ENCODE results near the gene IQCB1.
"Not testable (repeated sequence)": the region's sequence is repeated elsewhere in the genome, so short reads cannot be mapped to it uniquely, and the experiment has no call there.

IQCB1 gene

GRCh38 chr3:121803771-121804320, 31.0 kb downstream of the IQCB1 start:
- no peak for DNase-seq (ENCODE audit: low read depth in 2 of 2)

GRCh38 chr3:121800906-121801305, 34.0 kb downstream of the IQCB1 start:
- no peak for DNase-seq (ENCODE audit: low read depth in 2 of 2)

- DNase-seq (ENCODE audit: low read depth in 2 of 2): no peak
Measured at GRCh38 chr3:121796970-121797369, 37.9 kb downstream of the IQCB1 start.

GRCh38 chr3:121794264-121794983, 40.4 kb downstream of the IQCB1 start:
- DNase-seq (ENCODE audit: low read depth in 2 of 2): no peak

GRCh38 chr3:121793078-121793477, 41.8 kb downstream of the IQCB1 start:
- no peak for DNase-seq (ENCODE audit: low read depth in 2 of 2)

- no peak for DNase-seq (ENCODE audit: low read depth in 2 of 2)
Measured at GRCh38 chr3:121786485-121786884, 48.4 kb downstream of the IQCB1 start.

- not testable (repeated sequence) for DNase-seq (ENCODE audit: low read depth in 2 of 2)
Measured at GRCh38 chr3:121782784-121783183, 52.1 kb downstream of the IQCB1 start.

GRCh38 chr3:121781611-121782010, 53.2 kb downstream of the IQCB1 start:
- no peak for DNase-seq (ENCODE audit: low read depth in 2 of 2)

- not testable (repeated sequence) for DNase-seq (ENCODE audit: low read depth in 2 of 2)
Measured at GRCh38 chr3:121775095-121775494, 59.8 kb downstream of the IQCB1 start.

- no peak for DNase-seq (ENCODE audit: low read depth in 2 of 2)
Measured at GRCh38 chr3:121769246-121769645, 65.6 kb downstream of the IQCB1 start.

- no peak for DNase-seq (ENCODE audit: low read depth in 2 of 2)
Measured at GRCh38 chr3:121768452-121768851, 66.4 kb downstream of the IQCB1 start.

- no peak for DNase-seq (ENCODE audit: low read depth in 2 of 2)
Measured at GRCh38 chr3:121759541-121760202, 75.2 kb downstream of the IQCB1 start.

- DNase-seq (ENCODE audit: low read depth in 2 of 2): no peak
Measured at GRCh38 chr3:121758727-121759450, 76.0 kb downstream of the IQCB1 start.

- no peak for DNase-seq (ENCODE audit: low read depth in 2 of 2)
Measured at GRCh38 chr3:121757812-121758545, 76.9 kb downstream of the IQCB1 start.

GRCh38 chr3:121757087-121757811, 77.6 kb downstream of the IQCB1 start:
- DNase-seq (ENCODE audit: low read depth in 2 of 2): no peak

- no peak for DNase-seq (ENCODE audit: low read depth in 2 of 2)
Measured at GRCh38 chr3:121752772-121753171, 82.1 kb downstream of the IQCB1 start.

GRCh38 chr3:121752261-121752660, 82.6 kb downstream of the IQCB1 start:
- DNase-seq (ENCODE audit: low read depth in 2 of 2): no peak

- no peak for DNase-seq (ENCODE audit: low read depth in 2 of 2)
Measured at GRCh38 chr3:121750087-121750415, 84.8 kb downstream of the IQCB1 start.

GRCh38 chr3:121749276-121750086, 85.4 kb downstream of the IQCB1 start, which contains the start of gene GOLGB1:
GOLGB1 (minus strand) TSS chr3:121749741; CDS start chr3:121730971, 18,770 bp downstream.
- DNase-seq (ENCODE audit: low read depth in 2 of 2): peak; percentile 80 to 91

- no peak for DNase-seq (ENCODE audit: low read depth in 2 of 2)
Measured at GRCh38 chr3:121748680-121749275, 86.1 kb downstream of the IQCB1 start.
